Activated T-cell treated with anti-CD3 and anti-CD28 coated beads for 1 hour (primary cell): ENCODE data around the gene GRN.
"Not testable (repeated sequence)": the region's sequence is repeated elsewhere in the genome, so short reads cannot be mapped to it uniquely, and the experiment has no call there.

Experiments used
- DNase-seq: peaks from one replicate; pipeline ENCODE4 v3.0.0-alpha.2; 2020; ENCODE audit warnings: low read depth

GRN gene

GRCh38 chr17:44361292-44362260 is 16.5 kb downstream of the GRN start:
- DNase-seq = no peak

- no peak for DNase-seq
Measured at GRCh38 chr17:44362459-44362948, 17.4 kb downstream of the GRN start.

GRCh38 chr17:44362949-44363612 is 18.0 kb downstream of the GRN start:
- no peak for DNase-seq

- peak; percentile 53 for DNase-seq
Measured at GRCh38 chr17:44363613-44364159, 18.6 kb downstream of the GRN start, which contains the start of gene FAM171A2. TSS of gene FAM171A2 (minus strand) at chr17:44363853. CDS start at chr17:44363714, 139 bp downstream.

GRCh38 chr17:44365051-44365450 is 19.9 kb downstream of the GRN start:
- DNase-seq = not testable (repeated sequence)

GRCh38 chr17:44367231-44367979 is 22.3 kb downstream of the GRN start:
- DNase-seq = no peak

- DNase-seq = not testable (repeated sequence)
Measured at GRCh38 chr17:44368391-44369243, 23.5 kb downstream of the GRN start.

GRCh38 chr17:44369414-44370023 is 24.4 kb downstream of the GRN start:
- not testable (repeated sequence) for DNase-seq

GRCh38 chr17:44372036-44372435 is 26.9 kb downstream of the GRN start:
- no peak for DNase-seq

GRCh38 chr17:44374306-44375195 is 29.4 kb downstream of the GRN start:
- no peak for DNase-seq

- DNase-seq = no peak
Measured at GRCh38 chr17:44375196-44376017, 30.3 kb downstream of the GRN start.

GRCh38 chr17:44376124-44376523 is 31.0 kb downstream of the GRN start:
- DNase-seq = no peak

GRCh38 chr17:44376779-44377178 is 31.7 kb downstream of the GRN start:
- no peak for DNase-seq

GRCh38 chr17:44378171-44378705 is 33.1 kb downstream of the GRN start:
- no peak for DNase-seq

- no peak for DNase-seq
Measured at GRCh38 chr17:44379887-44380286, 34.8 kb downstream of the GRN start.

GRCh38 chr17:44380767-44381166 is 35.7 kb downstream of the GRN start:
- no peak for DNase-seq

- DNase-seq = no peak
Measured at GRCh38 chr17:44381810-44382305, 36.8 kb downstream of the GRN start.

- no peak for DNase-seq
Measured at GRCh38 chr17:44382917-44383316, 37.8 kb downstream of the GRN start.
